SU-DHL-6 (cell line): ENCODE measurements around the gene TPO.

Experiments
- EZH2phosphoT487 ChIP-seq: fragments of 200-600 bp; sonication (generic), shearing (Covaris generic); conservative IDR thresholded peaks from 2 replicates; pipeline ENCODE4 v1.6.1; 2018; ENCODE audit warnings: mild to moderate bottlenecking, antibody characterized with exemption, low read length, moderate library complexity, mixed read lengths
- TF ChIP-seq, protein P1 (sequence below): fragments of 200-600 bp; sonication (generic); IDR thresholded peaks from one replicate; pipeline ENCODE4 v1.5.1; 2017; ENCODE audit warnings: antibody characterized with exemption, mild to moderate bottlenecking, low read length, moderate library complexity; ENCODE audit not compliant: insufficient read depth, poor library complexity, severe bottlenecking

GRCh38 chr2:1455466-1455865 lies 42.2 kb downstream of the TPO start:
- TF ChIP-seq, protein P1, sequence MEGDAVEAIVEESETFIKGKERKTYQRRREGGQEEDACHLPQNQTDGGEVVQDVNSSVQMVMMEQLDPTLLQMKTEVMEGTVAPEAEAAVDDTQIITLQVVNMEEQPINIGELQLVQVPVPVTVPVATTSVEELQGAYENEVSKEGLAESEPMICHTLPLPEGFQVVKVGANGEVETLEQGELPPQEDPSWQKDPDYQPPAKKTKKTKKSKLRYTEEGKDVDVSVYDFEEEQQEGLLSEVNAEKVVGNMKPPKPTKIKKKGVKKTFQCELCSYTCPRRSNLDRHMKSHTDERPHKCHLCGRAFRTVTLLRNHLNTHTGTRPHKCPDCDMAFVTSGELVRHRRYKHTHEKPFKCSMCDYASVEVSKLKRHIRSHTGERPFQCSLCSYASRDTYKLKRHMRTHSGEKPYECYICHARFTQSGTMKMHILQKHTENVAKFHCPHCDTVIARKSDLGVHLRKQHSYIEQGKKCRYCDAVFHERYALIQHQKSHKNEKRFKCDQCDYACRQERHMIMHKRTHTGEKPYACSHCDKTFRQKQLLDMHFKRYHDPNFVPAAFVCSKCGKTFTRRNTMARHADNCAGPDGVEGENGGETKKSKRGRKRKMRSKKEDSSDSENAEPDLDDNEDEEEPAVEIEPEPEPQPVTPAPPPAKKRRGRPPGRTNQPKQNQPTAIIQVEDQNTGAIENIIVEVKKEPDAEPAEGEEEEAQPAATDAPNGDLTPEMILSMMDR = no peak
- TF ChIP-seq EZH2phosphoT487 = no peak
